Kidney (tissue), 14 donors: Measurements from ENCODE around the gene LPIN1. TPM values are rescaled to one million over a fixed set of nuclear protein-coding genes. Genes with fewer than 3 reads are reported as not detected.

ENCODE experiments used
- DNase-seq, 5 donors: peaks; one replicate each; pipeline ENCODE4 v3.0.0-alpha.2; 2013 to 2020
- FAIRE-seq: peaks from 2 replicates; lab custom pipeline; 2012; peaks lifted over from hg19 to GRCh38; lab: Jason Lieb, UNC
- H3K27ac ChIP-seq, 2 donors: one replicate each; pipeline ENCODE4 v1.7.0; 2013; ENCODE audit warnings: low read depth in 2 of 2, low read length in 2 of 2, inconsistent platforms in 1 of 2
- H3K27me3 ChIP-seq: one replicate; pipeline ENCODE4 v1.7.1; 2013; ENCODE audit warnings: low read length, inconsistent platforms; ENCODE audit not compliant: control insufficient read depth, insufficient read depth
- H3K36me3 ChIP-seq, 3 donors: one replicate each; pipeline versions ENCODE4 v1.7.0 to v1.7.1; 2013; ENCODE audit warnings: low read length in 3 of 3, control low read depth in 1 of 3, inconsistent platforms in 1 of 3; ENCODE audit not compliant: insufficient read depth in 3 of 3, control insufficient read depth in 2 of 3
- H3K4me1 ChIP-seq, 3 donors: one replicate each; pipeline versions ENCODE4 v1.7.0 to v1.7.1; 2013; ENCODE audit warnings: low read length in 3 of 3, inconsistent platforms in 1 of 3, low read depth in 1 of 3; ENCODE audit not compliant: control insufficient read depth in 2 of 3, insufficient read depth in 2 of 3
- H3K4me3 ChIP-seq, 3 donors: one replicate each; pipeline versions ENCODE4 v1.7.0 to v1.8.1; 2013; ENCODE audit warnings: low read length in 3 of 3, control low read depth in 1 of 3, inconsistent platforms in 1 of 3
- H3K9ac ChIP-seq, 3 donors: one replicate each; pipeline versions ENCODE4 v1.7.0 to v1.7.1; 2013; ENCODE audit warnings: low read length in 3 of 3, control low read depth in 1 of 3, inconsistent platforms in 1 of 3
- H3K9me3 ChIP-seq, 3 donors: one replicate each; pipeline versions ENCODE4 v1.7.0 to v1.7.1; 2013; ENCODE audit warnings: low read length in 3 of 3, control low read depth in 1 of 3, inconsistent platforms in 1 of 3; ENCODE audit not compliant: control insufficient read depth in 2 of 3, insufficient read depth in 1 of 3
- intact Hi-C: fragments of 100-400 bp; cut with DNase I; formaldehyde crosslinking; loops from one replicate; pipeline ENCODE4 v1.11.1; 2022
- polyA plus RNA-seq: library from polyadenylated mRNA; stranded (reverse); fragments of 350-450 nt; fragmentation: Illumina TruSeq; extraction: RNeasy Lipid Tissue Mini Kit (QIAGEN cat#74804); gene quantifications from one replicate; pipeline ENCODE4 v1.2.3, GENCODE V29; 2014; ENCODE audit warnings: low read depth, low replicate concordance; ENCODE audit not compliant: insufficient read depth
- total RNA-seq: library from RNA; stranded (reverse); fragmentation: NEBNext Ultra II Directional; extraction: Animal tissue kit (Norgen Biotek cat#: 25700); gene quantifications from one replicate; pipeline ENCODE4 v1.2.1, GENCODE V29; 2021
- TF ChIP-seq, protein P1 (sequence below): IDR thresholded peaks from 3 replicates; pipeline ENCODE4 v1.5.1; 2012; ENCODE audit warnings: mild to moderate bottlenecking, moderate library complexity, borderline replicate concordance; ENCODE audit not compliant: insufficient read depth; ENCODE audit errors: extremely low read depth
- donor health status: control.
- donor health status: control.
- donor health status: control.
- donor health status: control.
- donor health status: control.
- donor health status: DM: yes; HTN: yes; CAD: no.
- donor health status: Normal renal cell carcinoma (clear cell type).

Gene LPIN1
- total and polyA plus RNA-seq, 2 donors from 2014 or later, result 11.8 to 36.8 TPM

DNA sequence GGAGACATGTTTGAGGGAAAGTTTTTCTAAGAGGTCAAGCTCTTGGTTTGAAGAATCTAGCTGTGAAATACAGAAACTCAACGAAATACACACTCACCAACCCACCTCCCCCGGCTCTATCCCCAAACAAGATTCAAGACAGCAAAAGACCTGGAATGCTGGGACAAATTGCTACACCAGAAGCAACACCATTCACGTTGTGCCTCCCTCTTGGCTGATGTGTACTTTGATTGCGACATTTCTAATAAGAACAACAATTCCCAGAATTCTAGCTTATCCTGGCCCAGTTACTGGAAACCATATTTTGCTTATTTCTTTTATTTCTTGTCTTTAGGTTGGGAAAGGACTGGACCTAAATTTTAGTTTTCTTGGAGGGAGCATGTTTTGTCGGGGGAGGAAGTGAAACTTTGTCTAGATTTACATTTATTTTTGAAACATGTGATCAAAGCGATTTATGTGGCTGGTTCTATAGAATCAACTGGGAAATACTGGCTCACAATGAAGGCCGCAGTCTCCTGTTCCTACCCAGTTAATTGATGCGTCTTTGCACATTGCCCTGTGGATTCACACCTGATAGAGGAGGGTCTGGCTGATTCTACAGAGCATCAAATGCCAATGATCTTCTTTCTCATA is 29.6 kb upstream of the LPIN1 start:
- no peak overlapping the region for H3K27ac ChIP-seq

DNA sequence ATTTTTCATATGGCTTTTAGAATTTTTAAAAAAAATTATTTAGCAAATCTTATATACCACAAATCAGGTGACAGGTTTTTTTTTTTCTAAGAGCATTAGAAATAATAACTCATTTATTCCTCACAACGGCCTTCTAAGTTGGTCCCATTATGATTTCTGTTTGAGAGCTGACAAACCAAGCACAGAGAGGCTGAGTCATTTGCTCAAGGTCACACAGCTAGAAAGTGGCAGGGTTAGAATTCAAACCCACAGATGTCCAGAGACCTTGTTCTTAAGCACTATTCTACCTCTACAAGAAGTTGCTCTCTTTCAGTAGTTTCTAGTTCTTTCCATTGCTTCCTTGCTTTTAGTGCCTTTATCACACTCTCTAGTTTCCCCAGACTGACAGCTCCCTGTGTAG is 28.8 kb upstream of the LPIN1 start:
- FAIRE-seq, result no peak
- intact Hi-C loops, result no loop called here
- no peak for DNase-seq
- Histone ChIP-seq H3K36me3 (no peaks in the 10 kb centered on the region), H3K27me3 (no peaks in the 10 kb centered on the region), H3K9me3 (no peaks in the 10 kb centered on the region), H3K9ac (no peak overlapping the region), H3K4me3 (no peak overlapping the region), H3K27ac (no peak overlapping the region), H3K4me1 (no peaks in the 10 kb centered on the region)
- TF ChIP-seq, protein P1, sequence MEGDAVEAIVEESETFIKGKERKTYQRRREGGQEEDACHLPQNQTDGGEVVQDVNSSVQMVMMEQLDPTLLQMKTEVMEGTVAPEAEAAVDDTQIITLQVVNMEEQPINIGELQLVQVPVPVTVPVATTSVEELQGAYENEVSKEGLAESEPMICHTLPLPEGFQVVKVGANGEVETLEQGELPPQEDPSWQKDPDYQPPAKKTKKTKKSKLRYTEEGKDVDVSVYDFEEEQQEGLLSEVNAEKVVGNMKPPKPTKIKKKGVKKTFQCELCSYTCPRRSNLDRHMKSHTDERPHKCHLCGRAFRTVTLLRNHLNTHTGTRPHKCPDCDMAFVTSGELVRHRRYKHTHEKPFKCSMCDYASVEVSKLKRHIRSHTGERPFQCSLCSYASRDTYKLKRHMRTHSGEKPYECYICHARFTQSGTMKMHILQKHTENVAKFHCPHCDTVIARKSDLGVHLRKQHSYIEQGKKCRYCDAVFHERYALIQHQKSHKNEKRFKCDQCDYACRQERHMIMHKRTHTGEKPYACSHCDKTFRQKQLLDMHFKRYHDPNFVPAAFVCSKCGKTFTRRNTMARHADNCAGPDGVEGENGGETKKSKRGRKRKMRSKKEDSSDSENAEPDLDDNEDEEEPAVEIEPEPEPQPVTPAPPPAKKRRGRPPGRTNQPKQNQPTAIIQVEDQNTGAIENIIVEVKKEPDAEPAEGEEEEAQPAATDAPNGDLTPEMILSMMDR, result no peak

More for the DNA sequence above, 29.6 kb upstream of the LPIN1 start:
- intact Hi-C loops, result no loop called here
- DNase-seq (no peak), FAIRE-seq (no peak)
- Histone ChIP-seq H3K36me3 (no peaks in the 10 kb centered on the region), H3K4me1 (no peaks in the 10 kb centered on the region), H3K27me3 (no peaks in the 10 kb centered on the region), H3K9me3 (no peaks in the 10 kb centered on the region), H3K4me3 (no peak overlapping the region), H3K9ac (no peak overlapping the region)
- TF ChIP-seq, protein P1, result no peak

DNA sequence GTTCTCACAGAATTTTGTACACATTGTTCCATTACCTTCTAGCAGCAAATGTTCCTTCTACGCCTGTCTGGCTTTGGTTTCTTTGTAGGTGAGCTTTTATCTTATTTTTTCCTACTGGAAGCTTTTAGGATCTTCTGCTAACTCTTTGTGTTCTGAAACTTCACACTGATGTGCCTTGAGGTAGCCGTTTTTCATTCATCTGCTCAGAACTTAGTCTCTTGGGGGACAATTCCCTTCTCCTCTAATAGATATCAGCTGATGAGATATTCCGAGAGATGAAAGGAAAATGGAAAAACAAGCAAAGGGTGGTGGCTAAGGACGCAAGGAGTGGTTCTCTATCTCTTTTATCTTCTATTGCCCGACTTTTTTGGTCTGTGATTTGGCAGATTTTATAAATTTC is 27.8 kb upstream of the LPIN1 start:
- FAIRE-seq, result no peak
- Histone ChIP-seq H3K9me3 (no peaks in the 10 kb centered on the region), H3K27me3 (no peaks in the 10 kb centered on the region), H3K4me1 (no peaks in the 10 kb centered on the region), H3K4me3 (no peak overlapping the region), H3K27ac (no peak overlapping the region), H3K36me3 (no peaks in the 10 kb centered on the region), H3K9ac (no peak overlapping the region)
- TF ChIP-seq, protein P1, result no peak
- intact Hi-C loops, result no loop called here
- DNase-seq, result no peak
